ENCODE measurements around the gene PLBD2.

PLBD2 gene

GRCh38 chr12:113370923-113371682 is 12.7 kb downstream of the PLBD2 start:
- DNase-seq (ENCODE audit: low read depth, low spot score), result no peak

DNA sequence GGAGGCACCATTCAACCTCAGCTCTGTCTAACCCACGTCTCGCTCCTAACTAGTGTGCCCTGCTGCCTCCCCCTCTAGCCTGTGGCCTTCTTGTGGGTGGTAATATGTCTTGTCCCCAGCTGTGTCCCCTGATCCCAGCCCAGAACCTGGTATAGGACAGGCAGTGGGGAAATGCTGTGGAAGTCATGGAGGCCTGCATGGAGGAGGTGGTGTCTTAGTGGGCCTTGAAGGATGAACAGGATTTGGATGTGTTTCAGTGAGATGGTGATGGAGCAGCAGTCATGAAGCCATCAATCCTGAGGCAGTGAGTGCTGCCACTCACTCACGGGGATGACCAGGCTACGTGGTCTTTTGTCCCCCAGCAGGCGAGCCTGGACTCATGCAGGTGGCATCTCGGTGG is 13.4 kb downstream of the PLBD2 start:
- DNase-seq (ENCODE audit: low read depth, low spot score), result no peak

GRCh38 chr12:113372371-113372770 is 14.0 kb downstream of the PLBD2 start:
- no peak for DNase-seq (ENCODE audit: low read depth, low spot score)

DNA sequence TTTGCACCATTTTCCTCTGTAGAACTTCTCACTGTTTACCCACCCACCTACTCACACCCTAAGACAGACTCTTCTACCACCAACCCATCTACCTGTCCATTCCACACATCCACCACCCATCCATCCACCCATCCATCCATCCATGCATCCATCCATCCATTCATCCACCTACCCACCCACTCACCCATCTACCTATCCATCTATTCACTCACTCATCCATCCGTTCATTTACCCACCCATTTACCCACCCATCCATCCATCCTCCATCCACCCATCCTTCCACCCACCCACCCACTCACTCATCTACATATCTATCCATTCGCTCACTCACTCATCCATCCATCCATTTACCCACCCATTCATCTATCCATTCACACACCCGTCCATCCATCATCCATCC is 15.1 kb downstream of the PLBD2 start:
- no peak for DNase-seq (ENCODE audit: low read depth, low spot score)

DNA sequence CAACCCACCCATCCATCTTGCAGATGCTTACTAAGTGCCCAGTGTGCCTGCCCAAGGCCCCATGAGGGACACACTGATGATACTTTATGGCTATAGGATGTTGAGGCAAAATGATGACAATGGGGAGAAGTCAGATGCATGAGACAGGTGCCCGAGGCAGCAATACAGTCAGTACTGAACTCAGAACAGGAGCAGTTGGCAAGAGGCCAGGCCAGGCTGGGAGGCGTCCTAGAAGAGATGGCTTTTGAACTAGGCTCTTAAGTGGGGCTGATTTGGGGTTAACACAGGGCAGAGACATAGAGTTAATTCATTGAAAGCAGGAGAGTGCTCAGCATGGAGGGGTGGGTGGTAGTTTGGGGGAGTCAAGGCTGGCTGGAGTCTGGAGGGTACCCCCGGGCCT is 15.6 kb downstream of the PLBD2 start:
- no peak for DNase-seq (ENCODE audit: low read depth, low spot score)

DNA sequence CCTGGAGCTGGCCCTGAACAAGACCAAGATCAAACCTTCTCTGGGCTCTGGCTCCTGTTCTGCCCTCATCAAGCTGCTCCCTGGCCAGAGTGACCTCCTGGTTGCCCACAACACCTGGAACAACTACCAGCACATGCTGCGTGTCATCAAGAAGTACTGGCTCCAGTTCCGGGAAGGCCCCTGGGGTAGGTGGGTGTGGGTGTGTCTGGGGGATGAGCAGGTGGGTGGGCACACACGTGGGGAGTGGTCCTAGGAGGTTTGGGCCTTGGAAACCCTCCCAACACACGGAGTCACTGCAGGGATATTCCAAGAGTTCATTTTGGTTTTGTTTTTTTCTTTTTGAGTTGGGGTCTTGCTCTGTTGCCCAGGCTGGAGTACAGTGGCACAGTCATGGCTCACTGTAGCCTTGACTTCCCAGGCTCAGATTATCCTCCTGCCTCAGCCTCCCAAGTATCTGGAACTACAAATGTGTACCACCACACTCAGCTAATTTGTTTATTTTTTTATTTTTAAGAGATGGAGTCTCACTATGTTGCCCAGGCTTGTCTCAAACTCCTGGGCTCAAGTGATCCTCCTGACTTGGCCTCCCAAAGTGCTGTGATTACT is 16.5 kb downstream of the PLBD2 start:
- DNase-seq (ENCODE audit: low read depth, low spot score), result no peak

DNA sequence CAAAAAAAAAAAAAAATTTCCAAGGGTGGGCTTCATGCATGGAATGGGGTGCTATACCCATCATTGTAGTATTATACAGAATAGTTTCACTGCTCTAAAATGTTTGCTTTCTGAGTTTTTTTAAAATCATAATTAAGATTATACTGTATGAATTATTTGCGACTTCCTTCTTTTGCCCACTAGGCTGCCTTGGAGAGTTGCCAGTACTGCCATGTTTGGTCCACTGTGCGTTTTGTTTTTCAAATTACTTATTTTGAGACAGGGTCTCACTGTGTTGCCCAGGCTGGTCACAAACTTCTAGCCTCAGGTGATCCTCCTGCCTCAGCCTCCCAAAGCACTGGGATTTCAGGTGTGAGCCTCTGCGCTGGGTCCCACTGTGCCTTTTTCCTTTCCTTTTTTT is 19.9 kb downstream of the PLBD2 start:
- DNase-seq (ENCODE audit: low read depth, low spot score), result no peak

DNA sequence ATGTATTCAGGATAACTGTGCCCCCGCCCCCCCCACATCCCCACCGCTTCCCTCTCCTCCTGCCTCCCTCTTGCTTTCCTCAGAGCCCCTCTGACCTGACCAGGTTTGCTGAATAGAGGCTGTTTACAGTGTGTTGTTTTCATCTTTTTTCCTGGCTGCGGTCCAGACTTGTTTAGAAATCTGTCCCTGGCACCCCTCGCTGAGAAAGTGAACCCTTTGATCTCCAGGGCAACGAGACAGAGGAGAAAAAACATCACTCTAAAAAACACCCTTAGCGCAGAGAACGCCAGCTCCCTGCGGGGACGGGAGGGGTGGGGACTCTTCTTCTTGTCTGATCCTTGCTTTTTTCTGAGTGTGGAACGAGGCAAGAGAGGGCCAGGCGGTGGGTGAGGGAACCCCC is 22.8 kb downstream of the PLBD2 start:
- DNase-seq (ENCODE audit: low read depth, low spot score), result no peak

- DNase-seq (ENCODE audit: low read depth, low spot score), result no peak
Observed at GRCh38 chr12:113382206-113382605, 23.8 kb downstream of the PLBD2 start.

GRCh38 chr12:113384778-113385177 is 26.4 kb downstream of the PLBD2 start:
- DNase-seq (ENCODE audit: low read depth, low spot score), result no peak

GRCh38 chr12:113385282-113385882 is 27.0 kb downstream of the PLBD2 start:
- no peak for DNase-seq (ENCODE audit: low read depth, low spot score)

- no peak for DNase-seq (ENCODE audit: low read depth, low spot score)
Observed at GRCh38 chr12:113386866-113387566, 28.6 kb downstream of the PLBD2 start.

DNA sequence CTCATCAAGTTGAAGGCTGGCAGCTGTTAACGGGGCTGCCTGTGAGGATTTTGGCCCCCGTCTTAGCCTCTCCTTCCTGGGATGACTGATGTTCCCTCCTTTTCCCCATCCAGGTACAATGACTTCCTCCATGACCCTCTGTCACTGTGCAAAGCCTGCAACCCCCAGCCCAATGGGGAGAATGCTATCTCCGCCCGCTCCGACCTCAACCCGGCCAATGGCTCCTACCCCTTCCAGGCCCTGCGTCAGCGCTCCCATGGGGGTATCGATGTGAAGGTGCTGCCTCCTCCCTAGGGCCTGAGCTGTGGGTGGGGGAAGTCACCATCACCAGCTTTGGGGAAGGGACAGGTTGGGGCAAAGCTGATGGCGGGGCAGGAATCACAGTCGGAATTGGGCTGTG is 29.2 kb downstream of the PLBD2 start:
- DNase-seq (ENCODE audit: low read depth, low spot score), result no peak

- no peak for DNase-seq (ENCODE audit: low read depth, low spot score)
Observed at GRCh38 chr12:113388351-113388750, 30.0 kb downstream of the PLBD2 start.

GRCh38 chr12:113390064-113391043 is 32.0 kb downstream of the PLBD2 start:
- DNase-seq (ENCODE audit: low read depth, low spot score), result no peak

- no peak for DNase-seq (ENCODE audit: low read depth, low spot score)
Observed at GRCh38 chr12:113391145-113391544, 32.8 kb downstream of the PLBD2 start.

DNA sequence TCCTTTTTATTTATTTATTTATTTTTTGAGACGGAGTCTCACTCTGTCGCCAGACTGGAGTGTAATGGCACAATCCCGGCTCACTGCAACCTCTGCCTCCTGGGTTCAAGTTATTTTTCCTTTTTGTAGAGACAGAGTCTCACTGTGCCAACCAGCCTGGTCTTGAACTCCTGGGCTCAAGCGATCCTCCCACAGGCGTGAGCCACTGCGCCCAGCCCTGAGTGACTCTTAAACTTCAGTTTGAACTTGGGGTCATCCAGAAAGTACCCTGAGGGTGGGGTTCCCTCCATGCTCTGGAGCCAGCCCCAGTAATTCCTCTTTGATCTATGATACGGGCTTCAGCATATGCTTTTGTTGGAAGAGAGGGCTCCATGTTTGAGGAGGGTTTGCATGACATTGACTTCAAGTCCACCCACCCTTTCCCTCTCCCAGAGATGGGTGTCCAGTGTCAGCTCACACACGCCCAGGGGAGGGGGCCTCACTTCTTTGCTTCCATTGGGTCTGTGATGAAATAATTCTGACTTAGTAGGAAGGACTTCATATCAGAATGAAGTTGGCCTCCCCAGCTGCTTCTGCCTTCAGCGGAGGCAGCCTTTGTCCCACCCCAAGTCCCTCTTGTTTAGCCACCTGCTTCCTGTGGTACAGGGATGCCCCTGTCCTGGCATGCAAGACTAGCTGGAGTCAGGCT is 33.4 kb downstream of the PLBD2 start:
- DNase-seq (ENCODE audit: low read depth, low spot score), result no peak

GRCh38 chr12:113392520-113392919 is 34.1 kb downstream of the PLBD2 start:
- no peak for DNase-seq (ENCODE audit: low read depth, low spot score)

DNA sequence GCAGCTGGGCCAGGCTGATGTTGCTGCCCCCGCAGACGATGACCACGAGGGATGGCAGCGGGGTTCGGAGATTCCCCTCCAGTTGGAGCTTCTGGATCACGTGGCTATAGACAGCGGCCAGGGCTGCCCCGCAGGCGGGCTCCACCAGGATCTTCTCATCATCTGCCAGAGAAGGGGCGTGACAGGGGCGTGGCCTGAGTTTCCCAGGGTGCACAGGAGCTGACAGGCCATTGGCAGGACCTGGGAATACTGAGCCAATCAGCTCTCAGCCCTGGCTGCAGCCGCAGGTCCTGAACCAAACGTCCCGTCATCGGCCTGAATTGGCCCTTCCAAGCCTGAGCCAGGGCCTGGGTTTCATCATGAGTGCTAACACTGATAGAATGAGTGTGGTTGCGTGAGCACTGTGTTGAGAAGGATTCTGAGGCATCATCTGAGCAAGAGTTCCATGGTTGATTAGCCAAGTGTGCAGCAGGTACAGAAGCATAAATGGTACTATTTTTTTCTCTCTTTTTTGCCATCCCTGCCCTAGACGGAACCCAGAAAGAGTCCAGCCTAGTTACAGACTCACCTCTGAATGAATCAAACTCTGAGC is 34.7 kb downstream of the PLBD2 start:
- no peak for DNase-seq (ENCODE audit: low read depth, low spot score)

DNA sequence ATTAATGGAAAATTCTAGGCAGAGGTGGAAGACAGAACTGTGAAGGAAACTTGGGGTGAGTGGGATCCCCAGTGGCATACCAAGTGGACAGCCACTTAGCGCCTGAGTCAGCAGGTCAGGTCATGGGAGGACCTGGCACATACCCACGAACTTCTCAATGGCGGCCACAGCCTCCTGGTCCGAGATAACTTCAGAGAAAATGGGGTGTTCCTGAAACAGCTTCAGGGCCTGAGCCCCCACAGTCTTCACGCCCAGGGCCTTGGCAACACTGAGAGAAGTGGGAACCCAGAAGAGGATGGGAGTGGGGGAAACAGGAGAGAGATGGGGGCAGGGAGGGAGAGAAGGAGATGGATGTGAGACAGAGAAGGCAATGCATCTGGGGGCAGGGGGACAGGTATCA is 35.4 kb downstream of the PLBD2 start:
- no peak for DNase-seq (ENCODE audit: low read depth, low spot score)

Measured in activated CD4-positive, CD25-positive, alpha-beta regulatory T cell treated with anti-CD3 and anti-CD28 coated beads, Interleukin-2, amount 50 U/mL, for 16 hours (primary cell).